ENCODE data around the gene BOD1. TPM values are rescaled to one million over a fixed set of nuclear protein-coding genes. Genes with fewer than 3 reads are reported as not detected.
"Not testable (repeated sequence)": the region's sequence is repeated elsewhere in the genome, so short reads cannot be mapped to it uniquely, and the experiment has no call there.

The BOD1 gene
- total RNA-seq, 2 experiments from 2014 or later: 15.5 to 18.5 TPM

DNA sequence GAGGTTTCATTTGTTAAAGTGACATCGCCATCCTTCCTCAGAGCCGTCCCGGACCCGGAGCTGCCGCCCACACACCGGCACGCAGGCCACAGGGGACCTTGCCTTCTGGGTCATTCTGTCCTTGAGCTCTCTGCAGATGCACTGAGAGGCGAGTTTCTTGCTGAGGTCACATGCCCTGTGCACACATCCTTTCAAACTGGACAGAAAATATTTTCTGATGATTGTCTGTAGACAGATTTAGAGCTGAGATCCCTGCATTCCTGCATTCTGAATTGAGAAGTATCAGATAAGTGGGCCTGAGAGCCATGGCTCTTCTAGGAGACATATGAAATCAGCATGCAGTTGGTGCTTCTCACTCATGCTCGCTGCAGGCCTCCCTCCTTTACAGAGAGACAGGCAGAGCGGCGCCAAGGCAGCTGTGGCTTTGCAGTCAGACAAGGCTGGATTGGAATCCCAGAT lies 25.4 kb downstream of the BOD1 start:
- peaks cover 28% of the 10 kb centered on the region for H3K9me3 Mint-ChIP-seq (ENCODE audit: low read depth)

GRCh38 chr5:173590436-173591055 lies 25.9 kb downstream of the BOD1 start:
- H3K27me3 Mint-ChIP-seq: no peaks in the 10 kb centered on the region
- peaks cover 28% of the 10 kb centered on the region for H3K9me3 Mint-ChIP-seq (ENCODE audit: low read depth)
- no peak for DNase-seq
- no peak overlapping the region for H3K27ac Mint-ChIP-seq
- ATAC-seq: no peak
- H3K36me3 Mint-ChIP-seq: no peaks in the 10 kb centered on the region
- H3K4me3 Mint-ChIP-seq: no peak overlapping the region
- CTCF ChIA-PET: interaction anchor here (1.3 kb wide), 1 partner anchor 382 kb away, joined by 5 read pairs; no protein-coding TSS in a partner anchor
- no peaks in the 10 kb centered on the region for H3K4me1 Mint-ChIP-seq

More for the DNA sequence above, 25.4 kb downstream of the BOD1 start:
- Mint-ChIP-seq H3K4me1 (no peaks in the 10 kb centered on the region), H3K4me3 (no peak overlapping the region), H3K27ac (no peak overlapping the region), H3K36me3 (no peaks in the 10 kb centered on the region), H3K27me3 (no peaks in the 10 kb centered on the region)
- no peak for DNase-seq
- no peak for ATAC-seq
- CTCF ChIA-PET: interaction anchor here (1.3 kb wide), 1 partner anchor 382 kb away, joined by 5 read pairs; no protein-coding TSS in a partner anchor

GRCh38 chr5:173586133-173586532 lies 30.3 kb downstream of the BOD1 start:
- H3K4me3 Mint-ChIP-seq, H3K27me3 Mint-ChIP-seq, H3K27ac Mint-ChIP-seq, ATAC-seq, CTCF ChIA-PET, H3K36me3 Mint-ChIP-seq, DNase-seq, H3K4me1 Mint-ChIP-seq: not testable (repeated sequence)
- peaks cover 14% of the 10 kb centered on the region for H3K9me3 Mint-ChIP-seq (ENCODE audit: low read depth)

GRCh38 chr5:173583346-173583745 lies 33.1 kb downstream of the BOD1 start:
- Mint-ChIP-seq H3K36me3 (no peaks in the 10 kb centered on the region), H3K4me3 (no peak overlapping the region), H3K27ac (no peak overlapping the region), H3K9me3 (ENCODE audit: low read depth) (peaks cover 8% of the 10 kb centered on the region), H3K4me1 (no peaks in the 10 kb centered on the region), H3K27me3 (no peaks in the 10 kb centered on the region)
- DNase-seq (no peak), ATAC-seq (no peak)
- CTCF ChIA-PET: interaction anchor here (1.2 to 1.5 kb wide), 3 partner anchors 9 to 390 kb away, joined by 3 to 4 read pairs (median 4); no protein-coding TSS in a partner anchor

- Mint-ChIP-seq H3K27me3 (no peaks in the 10 kb centered on the region), H3K9me3 (ENCODE audit: low read depth) (peaks cover 5% of the 10 kb centered on the region), H3K27ac (no peak overlapping the region), H3K4me3 (no peak overlapping the region), H3K4me1 (no peaks in the 10 kb centered on the region), H3K36me3 (no peaks in the 10 kb centered on the region)
- no peak for ATAC-seq
- CTCF ChIA-PET: interaction anchor here (0.6 to 1.8 kb wide), 5 partner anchors 9 to 390 kb away, joined by 3 to 7 read pairs (median 3); no protein-coding TSS in a partner anchor
- DNase-seq: no peak
Measured at GRCh38 chr5:173582216-173583111, 34.0 kb downstream of the BOD1 start.

- Mint-ChIP-seq H3K27ac (no peak overlapping the region), H3K36me3 (no peaks in the 10 kb centered on the region), H3K4me1 (no peaks in the 10 kb centered on the region), H3K9me3 (ENCODE audit: low read depth) (peaks cover 5% of the 10 kb centered on the region), H3K27me3 (no peaks in the 10 kb centered on the region), H3K4me3 (no peak overlapping the region)
- ATAC-seq (no peak), DNase-seq (peak; percentile 60)
- CTCF ChIA-PET: interaction anchor here (0.6 to 1.8 kb wide), 5 partner anchors 9 to 391 kb away, joined by 3 to 7 read pairs (median 3); no protein-coding TSS in a partner anchor
Measured at GRCh38 chr5:173581408-173582215, 34.8 kb downstream of the BOD1 start.

DNA sequence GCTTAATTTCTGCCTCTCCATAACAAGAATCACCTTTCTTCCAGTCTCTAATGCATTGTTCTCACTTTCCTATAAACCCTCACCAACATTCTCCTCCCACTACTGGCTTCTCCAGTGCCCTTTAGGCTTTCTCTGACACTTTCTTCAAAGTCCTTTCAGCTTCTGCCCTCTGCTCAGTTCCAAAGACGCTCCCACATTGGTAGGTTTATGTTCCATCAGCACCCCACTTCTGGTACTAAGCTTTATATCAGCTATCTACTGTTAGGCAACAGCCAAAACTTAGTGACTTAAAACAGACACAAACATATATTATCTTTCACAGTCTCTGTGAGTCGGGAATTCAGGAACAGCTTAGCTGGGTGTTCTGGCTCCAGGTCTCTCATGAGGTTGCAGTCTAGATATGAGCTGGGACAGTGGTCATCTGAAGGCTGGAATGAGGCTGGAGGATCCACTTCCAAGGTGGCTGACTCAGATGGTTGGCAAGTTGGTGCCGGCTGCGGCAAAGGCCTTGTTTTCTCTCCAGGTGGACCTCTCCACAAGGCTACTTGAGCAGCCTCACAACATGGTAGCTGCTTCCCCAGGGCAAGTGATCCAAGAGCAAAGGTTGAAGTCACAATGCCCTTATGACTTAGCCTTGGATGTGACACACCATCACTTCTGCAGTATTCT lies 37.4 kb downstream of the BOD1 start:
- H3K4me1 Mint-ChIP-seq: no peaks in the 10 kb centered on the region
- no peak overlapping the region for H3K27ac Mint-ChIP-seq
- no peaks in the 10 kb centered on the region for H3K36me3 Mint-ChIP-seq
- no peak overlapping the region for H3K4me3 Mint-ChIP-seq
- CTCF ChIA-PET: interaction anchor here (0.7 kb wide), 1 partner anchor 290 kb away, joined by 3 read pairs; no protein-coding TSS in a partner anchor
- no peak for ATAC-seq
- no peaks in the 10 kb centered on the region for H3K9me3 Mint-ChIP-seq (ENCODE audit: low read depth)
- peaks cover 8% of the 10 kb centered on the region for H3K27me3 Mint-ChIP-seq
- no peak for DNase-seq

DNA sequence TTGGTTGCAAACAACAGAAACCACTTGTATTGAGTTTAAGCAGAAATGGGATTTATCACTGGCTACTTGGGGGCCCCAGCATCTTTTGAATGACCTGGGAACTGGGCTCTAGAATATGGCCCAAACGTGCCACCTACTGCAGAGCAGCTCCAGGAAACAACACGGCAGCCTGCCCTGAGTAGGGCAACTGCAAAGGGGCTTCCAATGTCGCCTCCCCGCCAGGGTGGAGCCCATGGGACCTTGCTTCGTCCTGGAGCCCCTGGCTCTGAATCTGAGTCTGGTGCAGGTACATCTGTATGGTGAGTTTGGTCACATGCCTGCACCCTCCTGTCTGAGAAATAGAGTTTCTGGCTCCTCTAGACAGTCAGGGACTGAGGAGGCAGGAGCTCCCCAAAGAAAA lies 38.6 kb downstream of the BOD1 start:
- H3K27me3 Mint-ChIP-seq: peaks cover 8% of the 10 kb centered on the region
- no peaks in the 10 kb centered on the region for H3K4me1 Mint-ChIP-seq
- DNase-seq: no peak
- no peak overlapping the region for H3K4me3 Mint-ChIP-seq
- ATAC-seq: no peak
- H3K27ac Mint-ChIP-seq: no peak overlapping the region
- CTCF ChIA-PET: no interaction called here
- no peaks in the 10 kb centered on the region for H3K36me3 Mint-ChIP-seq
- H3K9me3 Mint-ChIP-seq (ENCODE audit: low read depth): no peaks in the 10 kb centered on the region

DNA sequence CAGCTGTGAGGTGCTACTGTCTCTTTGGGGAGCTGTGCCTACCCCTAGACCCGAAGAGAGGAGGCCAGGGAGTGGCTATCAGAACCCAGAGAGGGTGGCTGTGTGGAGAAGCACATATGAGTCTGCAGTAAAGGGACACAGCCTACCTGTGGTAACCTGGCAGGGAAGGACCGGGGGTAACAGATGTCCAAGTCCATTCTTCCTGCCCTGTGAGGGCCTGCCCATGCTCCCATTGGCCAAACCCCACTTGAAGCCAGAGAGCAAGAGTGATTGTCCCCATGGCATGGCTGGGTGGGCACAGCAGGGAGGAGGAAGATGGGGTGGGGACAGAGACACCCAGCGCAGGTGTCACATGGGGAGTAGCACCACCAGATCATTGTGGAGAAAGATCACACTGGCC lies 39.3 kb downstream of the BOD1 start:
- H3K27ac Mint-ChIP-seq: no peak overlapping the region
- H3K4me3 Mint-ChIP-seq: no peak overlapping the region
- CTCF ChIA-PET: no interaction called here
- no peak for ATAC-seq
- DNase-seq: no peak
- no peaks in the 10 kb centered on the region for H3K36me3 Mint-ChIP-seq
- H3K4me1 Mint-ChIP-seq: no peaks in the 10 kb centered on the region
- H3K9me3 Mint-ChIP-seq (ENCODE audit: low read depth): no peaks in the 10 kb centered on the region
- H3K27me3 Mint-ChIP-seq: peaks cover 11% of the 10 kb centered on the region

GRCh38 chr5:173575985-173576384 lies 40.5 kb downstream of the BOD1 start:
- Mint-ChIP-seq H3K4me1 (no peaks in the 10 kb centered on the region), H3K27ac (no peak overlapping the region), H3K36me3 (no peaks in the 10 kb centered on the region), H3K27me3 (peaks cover 13% of the 10 kb centered on the region), H3K9me3 (ENCODE audit: low read depth) (no peaks in the 10 kb centered on the region), H3K4me3 (no peak overlapping the region)
- CTCF ChIA-PET: no interaction called here
- DNase-seq: no peak
- ATAC-seq: no peak

GRCh38 chr5:173574983-173575382 lies 41.5 kb downstream of the BOD1 start:
- no peak for DNase-seq
- Mint-ChIP-seq H3K27ac (no peak overlapping the region), H3K4me1 (no peaks in the 10 kb centered on the region), H3K36me3 (no peaks in the 10 kb centered on the region), H3K4me3 (no peak overlapping the region), H3K9me3 (ENCODE audit: low read depth) (no peaks in the 10 kb centered on the region), H3K27me3 (peaks cover 13% of the 10 kb centered on the region)
- ATAC-seq: no peak
- CTCF ChIA-PET: interaction anchor here (1.0 to 1.3 kb wide), 2 partner anchors 41 to 280 kb away, joined by 3 to 4 read pairs; no protein-coding TSS in a partner anchor

DNA sequence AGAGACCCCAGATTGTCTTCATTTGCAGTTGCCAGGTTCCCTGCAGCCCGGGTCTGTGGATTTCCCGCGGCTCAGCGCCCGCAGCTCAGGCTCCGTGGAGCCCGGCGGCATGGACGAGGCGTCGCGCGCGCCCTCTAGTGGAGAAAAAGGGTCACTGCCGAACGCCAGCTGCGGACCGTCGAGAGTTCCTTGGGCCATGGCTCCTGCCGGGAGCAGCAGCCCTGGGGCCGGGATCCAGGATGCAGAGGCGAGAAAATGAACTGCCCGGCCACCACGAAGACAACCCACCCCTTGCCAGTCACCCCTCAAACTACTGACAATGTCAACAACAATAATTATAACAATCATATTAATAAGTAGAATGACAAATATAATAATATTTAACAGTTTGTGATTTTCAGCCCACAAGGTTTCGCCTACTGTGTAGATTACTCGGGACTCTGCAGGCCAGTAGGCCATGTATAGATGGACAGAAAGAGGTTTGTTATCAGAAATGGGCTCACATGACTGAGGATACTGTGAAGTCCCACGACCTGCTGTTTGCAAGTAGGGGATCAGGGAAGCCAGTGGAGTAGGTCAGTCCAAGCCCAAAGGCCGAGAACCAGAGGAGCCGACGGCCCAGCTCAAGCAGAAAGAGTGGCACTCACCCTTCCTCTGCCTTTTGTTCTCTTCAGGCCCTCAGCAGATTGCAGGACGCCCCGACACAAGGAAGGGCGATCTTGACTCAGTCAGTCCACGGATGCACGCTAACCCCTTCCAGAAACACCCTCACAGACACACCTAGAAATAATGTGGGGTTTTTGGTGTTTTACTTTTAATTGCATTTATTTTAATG lies 43.1 kb downstream of the BOD1 start:
- Mint-ChIP-seq H3K4me3 (no peak overlapping the region), H3K36me3 (no peaks in the 10 kb centered on the region), H3K27ac (no peak overlapping the region), H3K27me3 (peaks cover 13% of the 10 kb centered on the region), H3K4me1 (no peaks in the 10 kb centered on the region), H3K9me3 (ENCODE audit: low read depth) (no peaks in the 10 kb centered on the region)
- CTCF ChIA-PET: interaction anchor here (0.6 to 1.9 kb wide), 20 partner anchors 9 to 401 kb away, joined by 3 to 11 read pairs (median 3); no protein-coding TSS in a partner anchor
- ATAC-seq: peak; percentile 74
- peak; percentile 65 for DNase-seq
